NCI-H1436 treated with DMSO at 0.1 percent for 48 hours (cell line): ENCODE results near the gene KIAA1586.
A peak's percentile ranks its signal among the peaks of the same experiment; 100 is the strongest.
"Not testable (repeated sequence)": the region's sequence is repeated elsewhere in the genome, so short reads cannot be mapped to it uniquely, and the experiment has no call there.

Experiments used
- DNase-seq: peaks from one replicate; lab custom pipeline; 2025; lab: John Stamatoyannopoulos, UW

KIAA1586 gene

GRCh38 chr6:57044568-57044967 is 1.9 kb upstream of the KIAA1586 start:
- no peak for DNase-seq

- not testable (repeated sequence) for DNase-seq
These were observed 728 bp downstream of the KIAA1586 start for GRCh38 chr6:57047257-57047585.

- not testable (repeated sequence) for DNase-seq
These were observed 1.4 kb downstream of the KIAA1586 start for GRCh38 chr6:57047859-57048258.

GRCh38 chr6:57048577-57048976 is 2.1 kb downstream of the KIAA1586 start:
- DNase-seq = no peak

GRCh38 chr6:57063847-57064246 is 17.4 kb downstream of the KIAA1586 start:
- DNase-seq = no peak

- DNase-seq = no peak
These were observed 18.3 kb downstream of the KIAA1586 start for GRCh38 chr6:57064809-57065208.

- no peak for DNase-seq
These were observed 21.6 kb downstream of the KIAA1586 start for GRCh38 chr6:57068061-57068460.

- no peak for DNase-seq
These were observed 22.7 kb downstream of the KIAA1586 start for GRCh38 chr6:57069228-57069627.

GRCh38 chr6:57069920-57070331 is 23.4 kb downstream of the KIAA1586 start:
- DNase-seq = no peak

- DNase-seq = no peak
These were observed 25.6 kb downstream of the KIAA1586 start for GRCh38 chr6:57072108-57072507.

GRCh38 chr6:57074383-57074782 is 27.9 kb downstream of the KIAA1586 start:
- no peak for DNase-seq

GRCh38 chr6:57075092-57075491 is 28.6 kb downstream of the KIAA1586 start:
- no peak for DNase-seq

GRCh38 chr6:57078531-57079207 is 32.2 kb downstream of the KIAA1586 start:
- no peak for DNase-seq

GRCh38 chr6:57085471-57085870 is 39.0 kb downstream of the KIAA1586 start:
- no peak for DNase-seq

GRCh38 chr6:57086843-57087242 is 40.4 kb downstream of the KIAA1586 start:
- DNase-seq = no peak

GRCh38 chr6:57087916-57088315 is 41.4 kb downstream of the KIAA1586 start:
- DNase-seq = no peak

- no peak for DNase-seq
These were observed 42.8 kb downstream of the KIAA1586 start for GRCh38 chr6:57089265-57089664.

- DNase-seq = peak; percentile 88
These were observed 43.4 kb downstream of the KIAA1586 start, which contains the start of gene ZNF451 for GRCh38 chr6:57089687-57090457. ZNF451 (plus strand) TSS chr6:57090188; CDS start chr6:57090254, 66 bp downstream.

- DNase-seq = not testable (repeated sequence)
These were observed 44.1 kb downstream of the KIAA1586 start for GRCh38 chr6:57090458-57091067.

- DNase-seq = not testable (repeated sequence)
These were observed 44.9 kb downstream of the KIAA1586 start for GRCh38 chr6:57091375-57091774.

GRCh38 chr6:57094689-57095088 is 48.2 kb downstream of the KIAA1586 start:
- DNase-seq = no peak

GRCh38 chr6:57097596-57097995 is 51.1 kb downstream of the KIAA1586 start:
- no peak for DNase-seq

- no peak for DNase-seq
These were observed 56.5 kb downstream of the KIAA1586 start for GRCh38 chr6:57102976-57103375.
